ENCODE measurements around the gene BEND3.
"Not testable (repeated sequence)": the region's sequence is repeated elsewhere in the genome, so short reads cannot be mapped to it uniquely, and the experiment has no call there.

Gene BEND3

DNA sequence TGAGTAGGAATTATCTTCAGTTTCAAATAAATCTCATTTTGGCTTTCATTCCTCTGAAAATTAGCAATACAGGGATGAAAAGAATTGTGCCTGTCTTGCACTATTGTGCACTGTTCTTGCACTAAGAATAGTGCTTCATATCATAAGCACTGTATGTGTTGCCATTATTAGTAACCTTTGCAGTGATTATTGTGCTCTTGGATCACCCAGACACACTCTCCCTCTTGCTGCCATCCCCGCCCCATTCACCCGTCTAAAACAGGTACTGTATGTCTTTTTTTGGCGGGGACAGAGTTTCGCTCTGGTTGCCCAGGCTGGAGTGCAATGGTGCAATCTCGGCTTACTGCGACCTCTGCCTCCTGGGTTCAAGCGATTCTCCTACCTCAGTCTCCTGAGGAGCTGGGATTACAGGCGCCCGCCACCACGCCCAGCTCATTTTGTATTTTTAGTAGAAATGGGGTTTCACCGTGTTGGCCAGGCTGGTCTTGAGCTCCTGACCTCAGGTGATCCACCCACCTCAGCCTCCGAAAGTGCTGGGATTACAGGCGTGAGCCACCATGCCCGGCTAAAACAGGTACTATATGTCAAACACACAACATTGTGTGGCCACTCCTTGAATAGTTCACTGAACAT is 19.8 kb upstream of the BEND3 start:
- H3K36me3 ChIP-seq (ENCODE audit: control insufficient read depth, insufficient read depth, low read length); H3K9me3 ChIP-seq (ENCODE audit: control insufficient read depth, insufficient read depth, low read length); H3K4me1 ChIP-seq (ENCODE audit: control insufficient read depth, insufficient read depth, low read length); H3K9ac ChIP-seq (ENCODE audit: low read depth, low read length); H3K4me3 ChIP-seq (ENCODE audit: low read depth, low read length); H3K27me3 ChIP-seq (ENCODE audit: control insufficient read depth, insufficient read depth, low read length): not testable (repeated sequence)

DNA sequence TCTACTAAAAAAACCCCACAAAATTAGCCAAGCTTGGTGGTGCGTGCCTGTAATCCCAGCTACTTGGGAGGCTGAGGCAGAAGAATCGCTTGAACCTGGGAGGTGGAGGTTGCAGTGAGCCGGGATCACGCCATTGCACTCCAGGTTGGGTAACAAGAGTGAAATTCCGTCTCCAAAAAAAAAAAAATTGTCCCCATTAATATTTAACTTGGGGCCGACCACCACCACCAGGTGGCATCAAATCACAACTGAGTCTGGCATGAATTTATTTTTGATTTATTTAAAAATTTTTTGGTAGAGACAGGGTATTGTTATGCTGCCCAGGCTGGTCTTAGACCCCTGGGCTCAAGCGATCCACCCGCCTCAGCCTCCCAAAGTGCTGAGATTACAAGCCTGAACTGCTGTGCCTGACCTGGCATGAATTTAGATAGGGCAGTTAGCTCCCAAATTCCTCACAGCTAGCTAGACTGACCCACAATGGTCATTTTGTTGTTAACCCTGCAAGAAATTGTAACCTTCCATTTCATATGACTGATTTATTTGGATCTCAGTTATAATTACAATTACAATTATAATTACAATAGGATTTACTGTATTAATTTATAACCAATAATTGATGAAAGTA is 17.1 kb upstream of the BEND3 start:
- peaks cover 6% of the 10 kb centered on the region for H3K4me1 ChIP-seq (ENCODE audit: control insufficient read depth, insufficient read depth, low read length)
- H3K9me3 ChIP-seq (ENCODE audit: control insufficient read depth, insufficient read depth, low read length), result no peaks in the 10 kb centered on the region
- no peak overlapping the region for H3K4me3 ChIP-seq (ENCODE audit: low read depth, low read length)
- no peaks in the 10 kb centered on the region for H3K36me3 ChIP-seq (ENCODE audit: control insufficient read depth, insufficient read depth, low read length)
- H3K27me3 ChIP-seq (ENCODE audit: control insufficient read depth, insufficient read depth, low read length), result no peaks in the 10 kb centered on the region
- no peak overlapping the region for H3K9ac ChIP-seq (ENCODE audit: low read depth, low read length)

DNA sequence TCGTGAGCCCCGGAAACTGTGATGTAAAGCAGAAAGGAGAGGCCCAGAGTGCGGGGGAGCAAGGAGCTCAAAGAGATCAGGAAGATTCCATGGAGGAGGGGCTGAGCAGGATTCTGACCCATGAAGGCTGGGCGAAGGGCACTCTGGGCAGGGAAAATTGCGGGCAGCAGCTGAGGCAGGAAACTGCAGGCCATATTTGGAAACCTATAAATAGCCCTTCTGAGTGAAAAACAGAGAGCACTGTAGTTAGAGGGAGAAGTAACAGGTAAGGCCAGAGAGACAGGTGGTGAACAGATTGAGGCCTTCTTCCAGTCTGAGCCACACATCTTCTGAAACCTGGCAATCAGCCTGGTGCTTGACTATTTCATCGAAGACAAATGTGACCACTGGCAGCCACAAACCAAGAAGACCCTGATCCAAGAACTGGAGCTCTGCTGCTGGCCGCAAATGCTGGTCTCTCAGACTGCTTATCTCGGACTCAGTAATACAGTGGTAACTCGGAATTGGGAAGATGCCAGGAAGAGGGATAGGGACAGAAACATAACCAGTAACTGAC is 14.1 kb upstream of the BEND3 start:
- no peak overlapping the region for H3K4me3 ChIP-seq (ENCODE audit: low read depth, low read length)
- H3K9me3 ChIP-seq (ENCODE audit: control insufficient read depth, insufficient read depth, low read length), result no peaks in the 10 kb centered on the region
- H3K36me3 ChIP-seq (ENCODE audit: control insufficient read depth, insufficient read depth, low read length), result no peaks in the 10 kb centered on the region
- no peaks in the 10 kb centered on the region for H3K27me3 ChIP-seq (ENCODE audit: control insufficient read depth, insufficient read depth, low read length)
- no peak overlapping the region for H3K9ac ChIP-seq (ENCODE audit: low read depth, low read length)
- H3K4me1 ChIP-seq (ENCODE audit: control insufficient read depth, insufficient read depth, low read length), result peaks cover 20% of the 10 kb centered on the region

DNA sequence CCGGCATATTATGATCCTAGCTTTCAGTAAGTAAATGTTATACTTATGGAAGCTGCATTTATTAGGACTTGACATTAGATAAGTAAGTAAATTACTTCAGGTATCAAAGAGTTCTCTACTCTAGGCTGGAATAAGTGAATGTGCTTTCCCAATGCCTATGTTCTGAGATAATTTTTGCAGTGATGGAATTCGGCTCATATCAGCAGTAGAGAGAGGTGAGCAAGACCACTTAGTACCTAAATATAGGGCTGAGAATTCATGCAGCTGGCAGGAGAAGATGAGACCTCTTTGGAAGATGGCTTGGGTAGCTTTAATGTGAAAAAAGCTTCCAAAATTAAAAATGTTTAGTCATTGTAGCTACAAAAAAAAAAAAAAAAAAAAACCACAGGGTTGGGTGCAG is 13.3 kb upstream of the BEND3 start:
- H3K9me3 ChIP-seq (ENCODE audit: control insufficient read depth, insufficient read depth, low read length), result no peaks in the 10 kb centered on the region
- H3K36me3 ChIP-seq (ENCODE audit: control insufficient read depth, insufficient read depth, low read length), result no peaks in the 10 kb centered on the region
- H3K4me3 ChIP-seq (ENCODE audit: low read depth, low read length), result no peak overlapping the region
- peaks cover 22% of the 10 kb centered on the region for H3K4me1 ChIP-seq (ENCODE audit: control insufficient read depth, insufficient read depth, low read length)
- H3K9ac ChIP-seq (ENCODE audit: low read depth, low read length), result no peak overlapping the region
- H3K27me3 ChIP-seq (ENCODE audit: control insufficient read depth, insufficient read depth, low read length), result no peaks in the 10 kb centered on the region

DNA sequence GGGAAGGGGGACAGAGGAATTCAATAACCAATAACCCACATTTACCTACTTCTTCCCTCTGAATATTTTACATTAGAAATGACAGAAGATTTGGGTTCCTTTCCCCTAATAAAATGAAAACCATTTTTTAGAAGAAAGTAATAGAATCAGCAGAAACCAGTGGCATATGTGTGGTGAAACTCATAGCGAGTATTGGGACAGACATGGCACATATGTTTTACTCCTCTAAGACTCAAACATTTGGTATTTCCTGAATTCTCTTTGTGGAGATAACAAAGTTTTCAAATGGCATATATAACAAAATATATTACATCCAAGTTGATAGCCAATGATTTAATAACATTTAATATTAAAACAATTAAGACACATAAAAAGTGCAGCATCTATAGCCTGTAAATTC is 12.9 kb upstream of the BEND3 start:
- Histone ChIP-seq H3K36me3 (ENCODE audit: control insufficient read depth, insufficient read depth, low read length) (no peaks in the 10 kb centered on the region), H3K9me3 (ENCODE audit: control insufficient read depth, insufficient read depth, low read length) (no peaks in the 10 kb centered on the region), H3K4me1 (ENCODE audit: control insufficient read depth, insufficient read depth, low read length) (peaks cover 22% of the 10 kb centered on the region), H3K9ac (ENCODE audit: low read depth, low read length) (no peak overlapping the region), H3K27me3 (ENCODE audit: control insufficient read depth, insufficient read depth, low read length) (no peaks in the 10 kb centered on the region), H3K4me3 (ENCODE audit: low read depth, low read length) (no peak overlapping the region)

DNA sequence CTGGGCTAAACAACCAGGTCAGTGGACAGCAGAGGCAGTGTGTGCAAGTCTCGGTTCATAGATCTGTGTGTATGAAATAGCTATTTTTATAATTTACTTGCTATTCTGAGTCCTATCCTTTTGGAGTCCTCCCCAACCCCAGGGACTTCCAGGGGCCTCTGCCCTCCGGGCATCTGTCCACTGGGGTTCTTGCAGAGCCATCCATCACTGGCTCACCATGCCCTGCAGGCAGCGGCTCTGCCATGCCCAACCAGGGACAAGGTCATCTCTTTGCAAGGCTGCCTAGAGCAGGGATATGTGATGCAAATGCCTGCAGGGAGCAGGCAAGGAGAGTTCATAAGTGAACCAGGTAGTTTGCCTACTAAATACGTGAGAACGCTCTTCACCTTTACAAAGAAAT is 10.5 kb upstream of the BEND3 start:
- Histone ChIP-seq H3K9me3 (ENCODE audit: control insufficient read depth, insufficient read depth, low read length) (no peaks in the 10 kb centered on the region), H3K4me1 (ENCODE audit: control insufficient read depth, insufficient read depth, low read length) (peaks cover 24% of the 10 kb centered on the region), H3K4me3 (ENCODE audit: low read depth, low read length) (no peak overlapping the region), H3K9ac (ENCODE audit: low read depth, low read length) (no peak overlapping the region), H3K36me3 (ENCODE audit: control insufficient read depth, insufficient read depth, low read length) (no peaks in the 10 kb centered on the region), H3K27me3 (ENCODE audit: control insufficient read depth, insufficient read depth, low read length) (no peaks in the 10 kb centered on the region)

DNA sequence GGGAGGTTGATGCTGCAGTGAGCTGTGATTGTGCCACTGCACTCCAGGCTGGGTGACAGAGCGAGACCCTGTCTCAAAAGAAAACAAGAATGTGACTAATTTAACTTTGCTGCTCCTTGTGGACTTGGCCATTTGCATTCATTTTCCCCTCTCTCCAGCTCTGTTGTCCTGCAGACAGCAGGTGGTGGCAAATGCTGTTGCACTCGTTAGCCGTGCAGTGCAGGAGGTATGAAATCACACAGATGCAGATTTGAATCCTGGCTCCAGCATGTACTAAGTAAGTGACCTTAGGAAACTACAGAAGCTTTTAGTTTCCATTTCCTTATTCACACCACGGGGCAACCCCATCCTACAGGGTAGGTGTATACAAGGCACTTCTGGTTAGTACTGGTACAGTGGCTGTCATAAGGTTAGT is 9.6 kb upstream of the BEND3 start:
- Histone ChIP-seq H3K4me3 (ENCODE audit: low read depth, low read length) (no peak overlapping the region), H3K36me3 (ENCODE audit: control insufficient read depth, insufficient read depth, low read length) (no peaks in the 10 kb centered on the region), H3K9me3 (ENCODE audit: control insufficient read depth, insufficient read depth, low read length) (no peaks in the 10 kb centered on the region), H3K4me1 (ENCODE audit: control insufficient read depth, insufficient read depth, low read length) (peaks cover 24% of the 10 kb centered on the region), H3K9ac (ENCODE audit: low read depth, low read length) (no peak overlapping the region), H3K27me3 (ENCODE audit: control insufficient read depth, insufficient read depth, low read length) (no peaks in the 10 kb centered on the region)

DNA sequence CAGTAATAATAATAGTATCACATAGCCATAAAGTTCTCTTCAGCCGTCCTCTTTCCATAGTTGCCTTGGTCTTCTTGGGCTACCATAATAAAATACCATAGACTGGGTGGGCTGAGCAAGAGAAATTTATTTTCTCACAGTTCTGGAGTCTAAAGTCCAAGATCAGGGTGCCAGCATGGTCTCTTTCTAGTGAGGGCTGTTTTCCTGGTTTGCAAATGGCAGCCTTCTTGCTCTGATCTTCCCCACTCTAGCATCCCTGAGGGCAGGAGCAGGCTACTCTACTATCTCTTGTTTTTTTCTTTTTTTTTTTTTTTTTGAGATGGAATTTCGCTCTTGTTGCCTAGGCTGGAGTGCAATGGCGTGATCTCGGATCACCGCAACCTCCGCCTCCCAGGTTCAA is 8.2 kb upstream of the BEND3 start:
- no peaks in the 10 kb centered on the region for H3K9me3 ChIP-seq (ENCODE audit: control insufficient read depth, insufficient read depth, low read length)
- H3K27me3 ChIP-seq (ENCODE audit: control insufficient read depth, insufficient read depth, low read length), result no peaks in the 10 kb centered on the region
- H3K4me1 ChIP-seq (ENCODE audit: control insufficient read depth, insufficient read depth, low read length), result peaks cover 18% of the 10 kb centered on the region
- no peak overlapping the region for H3K9ac ChIP-seq (ENCODE audit: low read depth, low read length)
- no peak overlapping the region for H3K4me3 ChIP-seq (ENCODE audit: low read depth, low read length)
- H3K36me3 ChIP-seq (ENCODE audit: control insufficient read depth, insufficient read depth, low read length), result no peaks in the 10 kb centered on the region

DNA sequence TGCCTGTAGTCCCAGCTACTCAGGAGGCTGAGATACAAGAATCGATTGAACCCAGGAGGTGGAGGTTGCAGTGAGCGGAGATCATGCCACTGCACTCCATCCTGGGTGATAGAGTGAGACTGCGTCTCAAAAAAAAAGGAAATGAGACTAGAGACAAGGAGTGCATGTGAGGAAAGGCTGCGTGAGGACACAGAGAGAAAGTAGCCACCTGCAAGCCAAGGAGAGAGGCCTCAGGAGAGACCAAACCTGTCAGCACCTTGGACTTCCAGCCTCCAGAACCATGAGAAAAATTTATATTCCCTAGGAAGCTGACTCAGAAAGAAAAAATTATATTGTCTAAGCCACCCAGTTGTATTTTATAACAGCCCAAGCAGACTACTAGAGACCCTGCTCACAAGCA is 7.4 kb upstream of the BEND3 start:
- Histone ChIP-seq H3K4me3 (ENCODE audit: low read depth, low read length) (no peak overlapping the region), H3K4me1 (ENCODE audit: control insufficient read depth, insufficient read depth, low read length) (peaks cover 23% of the 10 kb centered on the region), H3K9me3 (ENCODE audit: control insufficient read depth, insufficient read depth, low read length) (no peaks in the 10 kb centered on the region), H3K9ac (ENCODE audit: low read depth, low read length) (no peak overlapping the region), H3K27me3 (ENCODE audit: control insufficient read depth, insufficient read depth, low read length) (no peaks in the 10 kb centered on the region), H3K36me3 (ENCODE audit: control insufficient read depth, insufficient read depth, low read length) (no peaks in the 10 kb centered on the region)

DNA sequence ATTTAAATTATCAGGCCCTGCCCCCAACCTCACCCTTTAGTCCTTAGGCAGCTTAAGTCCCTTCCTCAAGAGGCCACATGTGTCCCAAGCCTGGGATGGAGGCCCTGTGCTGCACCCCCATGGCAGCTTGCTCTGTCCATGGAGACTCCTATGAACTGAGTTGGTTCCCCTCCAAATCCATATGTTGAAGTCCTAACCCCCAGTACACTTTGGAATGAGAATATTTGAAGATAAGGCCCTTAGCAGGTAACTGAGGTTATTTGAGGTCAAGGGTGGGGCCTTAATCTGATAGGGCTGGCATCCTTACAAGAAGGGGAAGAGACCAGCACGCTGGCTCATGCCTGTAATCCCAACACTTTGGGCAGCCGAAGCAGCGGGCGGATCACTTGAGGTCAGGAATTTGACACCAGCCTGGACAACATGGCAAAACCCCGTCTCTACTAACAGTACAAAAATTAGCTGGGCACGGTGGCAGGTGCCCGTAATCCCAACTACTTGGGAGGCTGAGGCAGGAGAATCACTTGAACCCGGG is 6.7 kb upstream of the BEND3 start:
- Histone ChIP-seq H3K36me3 (ENCODE audit: control insufficient read depth, insufficient read depth, low read length) (no peaks in the 10 kb centered on the region), H3K9ac (ENCODE audit: low read depth, low read length) (no peak overlapping the region), H3K4me3 (ENCODE audit: low read depth, low read length) (no peak overlapping the region), H3K9me3 (ENCODE audit: control insufficient read depth, insufficient read depth, low read length) (no peaks in the 10 kb centered on the region), H3K27me3 (ENCODE audit: control insufficient read depth, insufficient read depth, low read length) (no peaks in the 10 kb centered on the region), H3K4me1 (ENCODE audit: control insufficient read depth, insufficient read depth, low read length) (peaks cover 28% of the 10 kb centered on the region)

DNA sequence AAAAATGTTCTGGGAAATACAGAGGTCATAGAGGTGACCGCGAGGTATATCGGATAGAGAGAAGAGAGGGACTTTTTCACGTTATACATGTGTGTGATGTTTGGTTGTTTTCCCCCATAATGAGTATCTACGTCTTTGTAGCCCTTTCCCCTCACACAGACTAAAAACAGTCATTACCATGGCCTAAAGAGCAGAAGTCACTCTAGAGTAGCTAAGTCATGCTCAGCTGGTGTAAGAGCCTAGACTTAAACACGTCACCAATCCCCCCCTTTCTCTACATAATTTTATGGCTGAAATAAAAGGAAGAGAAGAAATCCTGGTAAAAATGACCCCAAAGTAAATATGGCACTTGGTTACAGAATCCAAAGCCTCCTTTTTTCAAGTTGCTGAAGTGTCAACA is 6.0 kb upstream of the BEND3 start:
- H3K36me3 ChIP-seq (ENCODE audit: control insufficient read depth, insufficient read depth, low read length), result no peaks in the 10 kb centered on the region
- no peak overlapping the region for H3K9ac ChIP-seq (ENCODE audit: low read depth, low read length)
- no peaks in the 10 kb centered on the region for H3K9me3 ChIP-seq (ENCODE audit: control insufficient read depth, insufficient read depth, low read length)
- no peak overlapping the region for H3K4me3 ChIP-seq (ENCODE audit: low read depth, low read length)
- no peaks in the 10 kb centered on the region for H3K27me3 ChIP-seq (ENCODE audit: control insufficient read depth, insufficient read depth, low read length)
- H3K4me1 ChIP-seq (ENCODE audit: control insufficient read depth, insufficient read depth, low read length), result peaks cover 30% of the 10 kb centered on the region

DNA sequence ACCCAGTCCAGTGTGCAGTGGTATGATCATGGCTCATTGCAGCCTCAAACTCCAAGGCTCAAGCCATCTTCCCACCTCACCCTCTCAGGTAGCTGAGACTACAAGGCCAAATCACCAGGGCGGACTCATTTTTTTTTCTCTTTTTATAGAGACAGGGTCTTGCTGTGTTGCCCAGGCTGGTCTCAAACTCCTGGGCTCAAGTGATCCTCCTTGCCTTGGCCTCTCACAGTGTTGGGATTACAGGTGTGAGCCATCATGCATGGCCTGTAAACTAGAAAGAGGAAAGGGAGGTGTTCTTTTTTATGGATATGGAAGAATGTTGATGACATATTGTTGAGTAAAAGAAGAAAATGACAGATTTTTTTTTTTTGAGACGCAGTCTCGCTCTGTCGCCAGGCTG is 5.1 kb upstream of the BEND3 start:
- H3K36me3 ChIP-seq (ENCODE audit: control insufficient read depth, insufficient read depth, low read length), result no peaks in the 10 kb centered on the region
- H3K27me3 ChIP-seq (ENCODE audit: control insufficient read depth, insufficient read depth, low read length), result no peaks in the 10 kb centered on the region
- H3K4me1 ChIP-seq (ENCODE audit: control insufficient read depth, insufficient read depth, low read length), result peaks cover 22% of the 10 kb centered on the region
- H3K4me3 ChIP-seq (ENCODE audit: low read depth, low read length), result no peak overlapping the region
- no peaks in the 10 kb centered on the region for H3K9me3 ChIP-seq (ENCODE audit: control insufficient read depth, insufficient read depth, low read length)
- H3K9ac ChIP-seq (ENCODE audit: low read depth, low read length), result no peak overlapping the region
